PC-9 (cell line): ENCODE results near the gene PTPRM. TPM values are rescaled to one million over a fixed set of nuclear protein-coding genes. Genes with fewer than 3 reads are reported as not detected.

Experiments
- BruUV-seq: library from RNA; stranded (reverse); fragments of 400-500 nt; replicated peaks from 2 replicates; lab custom pipeline; 2021; lab: Mats Ljungman, UMichigan
- CTCF ChIA-PET: fragments of 300-600 bp; sonication (Branson Sonifier 250); formaldehyde crosslinking; loops from one replicate; lab custom pipeline; 2022; ENCODE audit warnings: antibody characterized with exemption; lab: Charles Lee
- POLR2A ChIA-PET: fragments of 300-600 bp; sonication (Branson Sonifier 250); formaldehyde crosslinking; loops from one replicate; lab custom pipeline; 2022; ENCODE audit warnings: antibody characterized with exemption; ENCODE audit not compliant: unreplicated experiment; lab: Charles Lee
- DNase-seq, 2 experiments: peaks; one replicate each; pipeline versions ENCODE4 v3.0.0 to v3.0.0-alpha.2; 2015 to 2022; ENCODE audit warnings: mixed read lengths in 1 of 2
- H2AFZ ChIP-seq: fragments of 200-600 bp; sonication (generic); 2 replicates; pipeline ENCODE4 v1.8.1; 2017; ENCODE audit warnings: antibody characterized with exemption
- H3F3A ChIP-seq: fragments of 200-600 bp; sonication (generic); 2 replicates; pipeline ENCODE4 v1.8.1; 2017; ENCODE audit warnings: antibody characterized with exemption, mild to moderate bottlenecking, low read depth; ENCODE audit not compliant: insufficient read depth
- H3K27ac ChIP-seq: fragments of 200-600 bp; sonication (generic); 2 replicates; pipeline ENCODE4 v1.6.1; 2016; ENCODE audit warnings: mixed run types
- H3K27me3 ChIP-seq: fragments of 200-600 bp; sonication (generic); 2 replicates; pipeline ENCODE4 v1.6.1; 2016; ENCODE audit warnings: low read depth, mixed run types; ENCODE audit not compliant: insufficient read depth
- H3K36me3 ChIP-seq: fragments of 200-600 bp; sonication (generic); 2 replicates; pipeline ENCODE4 v1.6.1; 2016; ENCODE audit warnings: low read depth, mixed run types
- H3K4me1 ChIP-seq: fragments of 200-600 bp; sonication (generic); replicated peaks from 2 replicates; pipeline ENCODE4 v1.6.1; 2016; ENCODE audit warnings: mixed run types; ENCODE audit not compliant: insufficient read depth
- H3K4me2 ChIP-seq: fragments of 200-600 bp; sonication (generic); 2 replicates; pipeline ENCODE4 v1.6.1; 2017; ENCODE audit warnings: mixed run types
- H3K4me3 ChIP-seq: fragments of 200-600 bp; sonication (generic); 2 replicates; pipeline ENCODE4 v1.6.1; 2016; ENCODE audit warnings: mixed run types
- H3K79me2 ChIP-seq: fragments of 200-600 bp; sonication (generic); 2 replicates; pipeline ENCODE4 v1.6.1; 2017; ENCODE audit warnings: low read depth, mixed run types
- H3K9me2 ChIP-seq: fragments of 200-600 bp; sonication (generic); 2 replicates; pipeline ENCODE4 v1.8.1; 2017; ENCODE audit warnings: mild to moderate bottlenecking; ENCODE audit not compliant: insufficient read depth
- H3K9me3 ChIP-seq: fragments of 200-600 bp; sonication (generic); 2 replicates; pipeline ENCODE4 v1.8.1; 2016; ENCODE audit warnings: low read depth; ENCODE audit not compliant: insufficient read depth
- H4K20me1 ChIP-seq: fragments of 200-600 bp; sonication (generic); 2 replicates; pipeline ENCODE4 v1.8.1; 2017; ENCODE audit not compliant: insufficient read depth
- EZH2 ChIP-seq: fragments of 200-600 bp; sonication (generic); IDR thresholded peaks from 2 replicates; pipeline ENCODE4 v1.8.0; 2017; ENCODE audit warnings: antibody characterized with exemption, low read depth
- intact Hi-C: fragments of 100-400 bp; cut with micrococcal nuclease; formaldehyde crosslinking; loops from one replicate; pipeline ENCODE4 v1.10.0; 2022; ENCODE audit not compliant: unreplicated experiment
- total RNA-seq: library from RNA; stranded (reverse); gene quantifications from 2 replicates; pipeline ENCODE4 v1.2.3, GENCODE V29; 2021
- TF ChIP-seq, protein P1 (sequence below): fragments of 200-600 bp; sonication (generic); conservative IDR thresholded peaks from 2 replicates; pipeline ENCODE4 v1.6.1; 2017; ENCODE audit warnings: mixed run types, antibody characterized with exemption, mild to moderate bottlenecking, moderate library complexity

Gene PTPRM
- total RNA-seq, 1 experiment from 2014 or later: 32.5 TPM

DNA sequence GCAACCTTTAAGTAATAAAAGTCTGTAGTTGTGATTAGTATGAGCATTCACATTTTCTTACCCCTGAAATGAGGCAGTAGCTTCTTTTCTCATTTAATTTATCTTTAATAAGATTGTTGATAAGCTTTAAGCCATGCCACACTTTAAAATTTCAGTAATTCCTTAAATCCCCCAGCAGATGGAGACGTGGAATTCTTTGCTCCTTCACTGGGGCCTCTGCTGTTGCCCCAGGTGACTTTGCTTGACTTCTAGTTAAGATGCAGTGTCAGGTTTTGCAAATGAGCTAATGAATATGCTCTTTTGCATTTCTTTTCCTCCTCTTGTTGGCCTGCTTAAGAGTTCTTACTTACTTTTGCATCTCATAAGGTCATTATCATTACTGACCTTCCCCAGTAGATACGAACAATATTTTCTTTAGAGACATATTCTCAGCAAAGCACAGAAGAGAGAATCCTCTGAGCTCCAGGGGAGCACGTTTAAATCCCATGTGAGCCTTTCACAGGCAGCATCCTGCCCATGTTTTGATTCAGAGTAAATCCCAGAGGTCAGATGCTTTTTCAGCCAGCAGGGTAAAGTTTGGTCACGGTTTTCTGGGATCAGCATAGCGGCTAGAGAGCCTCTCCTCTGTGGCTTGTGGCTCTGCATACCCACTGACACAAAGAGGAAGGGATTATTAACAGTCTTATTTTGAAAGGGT, 222.9 kb downstream of the PTPRM start:
- H3K27me3 ChIP-seq: no peaks in the 10 kb centered on the region
- POLR2A ChIA-PET: no interaction called here
- H3F3A ChIP-seq: no peaks in the 10 kb centered on the region
- no peaks in the 10 kb centered on the region for H4K20me1 ChIP-seq
- no peak overlapping the region for H2AFZ ChIP-seq
- no peaks in the 10 kb centered on the region for H3K9me3 ChIP-seq
- no peaks in the 10 kb centered on the region for H3K4me1 ChIP-seq
- H3K9me2 ChIP-seq: peaks cover 3% of the 10 kb centered on the region; the same call in 1 of the 2 replicates
- intact Hi-C loops: loop anchor here (1.0 to 2.0 kb wide), 3 partner anchors 160 to 691 kb away; no protein-coding TSS in a partner anchor
- CTCF ChIA-PET: interaction anchor here (0.7 to 1.8 kb wide), 6 partner anchors 23 to 1198 kb away, joined by 3 to 4 read pairs (median 3); no protein-coding TSS in a partner anchor
- TF ChIP-seq, protein P1, sequence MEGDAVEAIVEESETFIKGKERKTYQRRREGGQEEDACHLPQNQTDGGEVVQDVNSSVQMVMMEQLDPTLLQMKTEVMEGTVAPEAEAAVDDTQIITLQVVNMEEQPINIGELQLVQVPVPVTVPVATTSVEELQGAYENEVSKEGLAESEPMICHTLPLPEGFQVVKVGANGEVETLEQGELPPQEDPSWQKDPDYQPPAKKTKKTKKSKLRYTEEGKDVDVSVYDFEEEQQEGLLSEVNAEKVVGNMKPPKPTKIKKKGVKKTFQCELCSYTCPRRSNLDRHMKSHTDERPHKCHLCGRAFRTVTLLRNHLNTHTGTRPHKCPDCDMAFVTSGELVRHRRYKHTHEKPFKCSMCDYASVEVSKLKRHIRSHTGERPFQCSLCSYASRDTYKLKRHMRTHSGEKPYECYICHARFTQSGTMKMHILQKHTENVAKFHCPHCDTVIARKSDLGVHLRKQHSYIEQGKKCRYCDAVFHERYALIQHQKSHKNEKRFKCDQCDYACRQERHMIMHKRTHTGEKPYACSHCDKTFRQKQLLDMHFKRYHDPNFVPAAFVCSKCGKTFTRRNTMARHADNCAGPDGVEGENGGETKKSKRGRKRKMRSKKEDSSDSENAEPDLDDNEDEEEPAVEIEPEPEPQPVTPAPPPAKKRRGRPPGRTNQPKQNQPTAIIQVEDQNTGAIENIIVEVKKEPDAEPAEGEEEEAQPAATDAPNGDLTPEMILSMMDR: peak; percentile 82
- TF ChIP-seq EZH2: no peak
- no peak overlapping the region for H3K4me2 ChIP-seq
- H3K4me3 ChIP-seq: no peak overlapping the region
- BruUV-seq: no TSS peak
- no peaks in the 10 kb centered on the region for H3K79me2 ChIP-seq
- no peak overlapping the region for H3K27ac ChIP-seq
- no peaks in the 10 kb centered on the region for H3K36me3 ChIP-seq
- DNase-seq: peak in 1 of 2 experiments; percentile 25

DNA sequence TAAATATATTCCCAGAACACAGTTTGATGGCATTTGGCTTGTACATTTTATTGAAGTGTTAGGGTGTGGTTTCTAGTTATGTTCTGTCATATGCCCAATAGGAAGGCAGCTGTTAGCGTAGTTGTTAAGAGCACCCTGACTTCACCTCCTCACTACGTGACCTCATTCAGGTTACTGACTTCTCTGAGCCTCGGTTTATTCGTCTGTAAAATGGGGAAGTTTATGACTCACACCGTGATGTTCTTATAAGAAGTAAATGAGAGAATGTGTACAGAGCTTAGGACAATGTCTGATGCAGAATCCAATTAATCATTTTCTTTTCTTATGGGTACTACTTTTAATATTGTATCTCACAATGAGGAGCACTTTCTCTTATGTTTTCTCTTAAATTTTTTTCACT, 226.0 kb downstream of the PTPRM start:
- no peak overlapping the region for H3K4me2 ChIP-seq
- no peak for DNase-seq
- H4K20me1 ChIP-seq: no peaks in the 10 kb centered on the region
- intact Hi-C loops: no loop called here
- H2AFZ ChIP-seq: no peak overlapping the region
- TF ChIP-seq, protein P1: no peak
- no peak for TF ChIP-seq EZH2
- no peaks in the 10 kb centered on the region for H3F3A ChIP-seq
- no TSS peak for BruUV-seq
- no peak overlapping the region for H3K27ac ChIP-seq
- no peaks in the 10 kb centered on the region for H3K9me3 ChIP-seq
- ChIA-PET POLR2A (no interaction called here), CTCF (no interaction called here)
- no peaks in the 10 kb centered on the region for H3K4me1 ChIP-seq
- no peaks in the 10 kb centered on the region for H3K79me2 ChIP-seq
- H3K4me3 ChIP-seq: no peak overlapping the region
- H3K9me2 ChIP-seq: peaks cover 3% of the 10 kb centered on the region; the same call in 1 of the 2 replicates
- H3K36me3 ChIP-seq: no peaks in the 10 kb centered on the region
- H3K27me3 ChIP-seq: no peaks in the 10 kb centered on the region

GRCh38 chr18:7803956-7804469, 236.9 kb downstream of the PTPRM start:
- POLR2A ChIA-PET: no interaction called here
- no TSS peak for BruUV-seq

More at GRCh38 chr18:7803956-7804469, 236.9 kb downstream of the PTPRM start:
- Histone ChIP-seq H4K20me1 (no peaks in the 10 kb centered on the region), H3K36me3 (no peaks in the 10 kb centered on the region), H3K4me2 (no peak overlapping the region), H3K9me3 (no peaks in the 10 kb centered on the region), H3K4me1 (no peaks in the 10 kb centered on the region), H2AFZ (no peak overlapping the region), H3F3A (no peaks in the 10 kb centered on the region), H3K79me2 (no peaks in the 10 kb centered on the region), H3K9me2 (no peaks in the 10 kb centered on the region), H3K27me3 (no peaks in the 10 kb centered on the region), H3K4me3 (no peak overlapping the region), H3K27ac (no peak overlapping the region)
- intact Hi-C loops: no loop called here
- TF ChIP-seq EZH2: no peak
- TF ChIP-seq, protein P1: no peak
- no peak for DNase-seq
- CTCF ChIA-PET: no interaction called here
